Naive thymus-derived CD8-positive, alpha-beta T cell (primary cell): Measurements from ENCODE around the gene ELAVL4. TPM values are rescaled to one million over a fixed set of nuclear protein-coding genes. Genes with fewer than 3 reads are reported as not detected.

Experiments used
- ATAC-seq, 2 donors: fragments of 150-1000 bp; cut with Tn5 transposase in 1 of 2; sonication (Bioruptor Pico), chemical (Tn5 transposase) in 1 of 2; 1 replicate in 1 of 2; 2 replicates in 1 of 2; pipeline ENCODE4 v1.10.0; 2021; ENCODE audit warnings: mild to moderate bottlenecking in 2 of 2, moderate library complexity in 2 of 2
- POLR2A ChIA-PET: fragments of 350-600 bp; sonication (Branson Sonifier 250); formaldehyde crosslinking; loops from one replicate; lab custom pipeline; 2021; ENCODE audit warnings: antibody characterized with exemption; lab: Charles Lee
- DNase-seq, 10 donors: peaks; one replicate each; pipeline versions ENCODE4 v3.0.0 to v3.0.0-alpha.2; 2020 to 2022
- H3K27ac Mint-ChIP-seq, 10 donors: one replicate each; pipeline ENCODE4 v1.8.0; 2020 to 2022; ENCODE audit warnings: mild to moderate bottlenecking in 10 of 10, mixed read lengths in 10 of 10, moderate library complexity in 4 of 10, inconsistent platforms in 1 of 10
- H3K27me3 Mint-ChIP-seq, 5 donors: one replicate each; pipeline ENCODE4 v1.8.0; 2021 to 2022; ENCODE audit warnings: mixed read lengths in 5 of 5
- H3K36me3 Mint-ChIP-seq, 3 donors: one replicate each; pipeline ENCODE4 v1.8.0; 2020 to 2022; ENCODE audit warnings: mixed read lengths in 3 of 3, mild to moderate bottlenecking in 2 of 3, inconsistent platforms in 1 of 3
- H3K4me1 Mint-ChIP-seq, 4 donors: one replicate each; pipeline ENCODE4 v1.8.0; 2021 to 2022; ENCODE audit warnings: mixed read lengths in 4 of 4
- H3K4me3 Mint-ChIP-seq, 10 donors: one replicate each; pipeline ENCODE4 v1.8.0; 2020 to 2022; ENCODE audit warnings: mild to moderate bottlenecking in 10 of 10, mixed read lengths in 10 of 10, moderate library complexity in 6 of 10, inconsistent platforms in 1 of 10
- H3K9me3 Mint-ChIP-seq, 9 donors: one replicate each; pipeline ENCODE4 v1.8.0; 2020 to 2022; ENCODE audit warnings: mixed read lengths in 9 of 9, mild to moderate bottlenecking in 3 of 9, inconsistent platforms in 1 of 9, moderate library complexity in 1 of 9
- polyA plus RNA-seq, 3 donors: library from polyadenylated mRNA; unstranded; fragments of 300-500 nt; fragmentation: Illumina TruSeq; gene quantifications; one replicate each; pipeline ENCODE4 v1.2.3, GENCODE V29; 2021
- total RNA-seq, 8 experiments: library from RNA in 2 of 8; stranded (reverse) in 2 of 8; gene quantifications; one replicate each; pipeline ENCODE4 v1.2.3 and lab custom pipeline; 2021 to 2026

ELAVL4 gene
- total and polyA plus RNA-seq, 5 experiments from 2014 or later: not detected

GRCh38 chr1:50246869-50247268 lies 138.1 kb downstream of the ELAVL4 start:
- H3K4me3 Mint-ChIP-seq: no peak overlapping the region
- peaks cover 0 to 4% (median 0%) of the 10 kb centered on the region in 3 donors for H3K36me3 Mint-ChIP-seq
- H3K27ac Mint-ChIP-seq: no peak overlapping the region
- ATAC-seq: no peak
- POLR2A ChIA-PET: no interaction called here
- H3K27me3 Mint-ChIP-seq: peaks cover 2 to 60% (median 22%) of the 10 kb centered on the region in 5 donors
- peaks cover 0 to 6% (median 0%) of the 10 kb centered on the region in 9 donors for H3K9me3 Mint-ChIP-seq
- H3K4me1 Mint-ChIP-seq: peaks cover 0 to 4% (median 0%) of the 10 kb centered on the region in 4 donors
- no peak for DNase-seq

- H3K4me1 Mint-ChIP-seq: peaks cover 0 to 4% (median 0%) of the 10 kb centered on the region in 4 donors
- ATAC-seq (no peak), DNase-seq (no peak)
- no peak overlapping the region for H3K4me3 Mint-ChIP-seq
- no peak overlapping the region for H3K27ac Mint-ChIP-seq
- POLR2A ChIA-PET: no interaction called here
- peaks cover 0 to 2% (median 0%) of the 10 kb centered on the region in 9 donors for H3K9me3 Mint-ChIP-seq
- no peaks in the 10 kb centered on the region for H3K36me3 Mint-ChIP-seq
- H3K27me3 Mint-ChIP-seq: peaks cover 6 to 43% (median 25%) of the 10 kb centered on the region in 5 donors
Measured at GRCh38 chr1:50251702-50252101, 143.0 kb downstream of the ELAVL4 start.

GRCh38 chr1:50252196-50252595 lies 143.5 kb downstream of the ELAVL4 start:
- peaks cover 10 to 43% (median 27%) of the 10 kb centered on the region in 5 donors for H3K27me3 Mint-ChIP-seq
- H3K36me3 Mint-ChIP-seq: no peaks in the 10 kb centered on the region
- POLR2A ChIA-PET: no interaction called here
- peaks cover 0 to 2% (median 0%) of the 10 kb centered on the region in 9 donors for H3K9me3 Mint-ChIP-seq
- peaks cover 0 to 4% (median 0%) of the 10 kb centered on the region in 4 donors for H3K4me1 Mint-ChIP-seq
- ATAC-seq: no peak
- no peak for DNase-seq
- no peak overlapping the region for H3K4me3 Mint-ChIP-seq
- no peak overlapping the region for H3K27ac Mint-ChIP-seq

Other genes starting within 250 kb of the ELAVL4 start
- under 1 TPM in 1 of 2 experiments, not detected in 1; 0.16 TPM for gene AGBL4, start 85.0 kb upstream of the ELAVL4 start, total RNA-seq
- under 1 TPM in 1 of 3 donors, not detected in 2; 0.25 TPM for gene AGBL4, start 85.0 kb upstream of the ELAVL4 start, polyA plus RNA-seq